GM12878 (cell line): ENCODE measurements around the gene SNX21. TPM values are rescaled to one million over a fixed set of nuclear protein-coding genes. Genes with fewer than 3 reads are reported as not detected.

Experiments used
- ATAC-seq: fragments of 200-7000 bp; cut with Tn5 transposase; 3 replicates; pipeline ENCODE4 v1.9.1; 2020; ENCODE audit warnings: mild to moderate bottlenecking, moderate library complexity
- BruUV-seq: library from RNA; stranded (reverse); fragments of 400-500 nt; replicated peaks from 2 replicates; lab custom pipeline; 2021; lab: Mats Ljungman, UMichigan
- CTCF ChIA-PET: fragments of 300-600 bp; sonication (Branson Sonifier 250); formaldehyde crosslinking; extraction: SDS; loops from one replicate; lab custom pipeline; 2021; ENCODE audit warnings: inconsistent platforms; lab: Yijun Ruan, JAX
- POLR2A ChIA-PET: fragments of 350-600 bp; formaldehyde crosslinking; extraction: SDS; loops from one replicate; lab custom pipeline; 2021; ENCODE audit warnings: inconsistent platforms; lab: Charles Lee
- RAD21 ChIA-PET: fragments of 300-600 bp; sonication (Branson Sonifier 250); formaldehyde crosslinking; loops from one replicate; lab custom pipeline; 2023; ENCODE audit warnings: antibody characterized with exemption; ENCODE audit not compliant: unreplicated experiment; lab: Charles Lee
- SMC1A ChIA-PET: fragments of 300-600 bp; sonication (Branson Sonifier 250); formaldehyde crosslinking; loops from one replicate; lab custom pipeline; 2023; ENCODE audit not compliant: unreplicated experiment, uncharacterized antibody; lab: Charles Lee
- DNase-seq: peaks from one replicate; pipeline ENCODE4 v3.0.0-alpha.2; 2011; ENCODE audit warnings: low read depth, low spot score
- FAIRE-seq: peaks from 3 replicates; lab custom pipeline; 2011; peaks lifted over from hg19 to GRCh38; lab: Jason Lieb, UNC
- H2AFZ ChIP-seq: 2 replicates; pipeline ENCODE4 v1.6.0; 2011; ENCODE audit warnings: low read depth, low read length, control low read depth; ENCODE audit not compliant: control insufficient read depth
- H3K27ac ChIP-seq: 2 replicates; pipeline ENCODE4 v1.5.1; 2011; ENCODE audit warnings: control low read depth; ENCODE audit not compliant: control insufficient read depth, insufficient read depth
- H3K27me3 ChIP-seq, 2 experiments: replicated peaks in 1 of 2; 2 replicates each; pipeline versions ENCODE4 v1.6.0 to v1.6.1; 2011; ENCODE audit warnings: low read length in 1 of 2; ENCODE audit not compliant: control insufficient read depth in 2 of 2, insufficient read depth in 2 of 2
- H3K36me3 ChIP-seq, 2 experiments: 2 replicates each; pipeline ENCODE4 v1.5.1; 2011; ENCODE audit warnings: low read length in 1 of 2; ENCODE audit not compliant: control insufficient read depth in 2 of 2, insufficient read depth in 2 of 2
- H3K4me1 ChIP-seq: 2 replicates; pipeline ENCODE4 v1.6.1; 2011; ENCODE audit warnings: mild to moderate bottlenecking, low read length, moderate library complexity, mixed read lengths; ENCODE audit not compliant: control insufficient read depth, insufficient read depth
- H3K4me2 ChIP-seq: 2 replicates; pipeline ENCODE4 v1.6.0; 2011; ENCODE audit warnings: control low read depth; ENCODE audit not compliant: control insufficient read depth, insufficient read depth
- H3K4me3 ChIP-seq: fragments of 200-600 bp; sonication (generic); 2 replicates; pipeline ENCODE4 v1.5.1; 2016
- H3K79me2 ChIP-seq: 2 replicates; pipeline ENCODE4 v1.6.0; 2011; ENCODE audit warnings: low read length; ENCODE audit not compliant: control insufficient read depth, insufficient read depth
- H3K9ac ChIP-seq: 2 replicates; pipeline ENCODE4 v1.8.0; 2011; ENCODE audit warnings: low read length, control low read depth, mixed read lengths; ENCODE audit not compliant: control insufficient read depth, insufficient read depth
- H3K9me3 ChIP-seq: replicated peaks from 3 replicates; pipeline ENCODE4 v1.5.1; 2011; ENCODE audit warnings: mild to moderate bottlenecking, low read length; ENCODE audit not compliant: control insufficient read depth, insufficient read depth
- H4K20me1 ChIP-seq: 2 replicates; pipeline ENCODE4 v1.6.0; 2011; ENCODE audit not compliant: control insufficient read depth, insufficient read depth
- CBX3 ChIP-seq: fragments of 200-600 bp; sonication (generic); IDR thresholded peaks from 2 replicates; pipeline ENCODE4 v1.6.1; 2016; ENCODE audit warnings: low read depth, borderline replicate concordance
- FOXM1 ChIP-seq: IDR thresholded peaks from 2 replicates; pipeline ENCODE4 v1.6.1; 2012; ENCODE audit warnings: low read depth, mild to moderate bottlenecking, inconsistent platforms, low read length, moderate library complexity
- GATAD2B ChIP-seq: fragments of 450-650 bp; conservative IDR thresholded peaks from 2 replicates; pipeline ENCODE4 v1.6.1; 2017; ENCODE audit warnings: low read depth, mild to moderate bottlenecking, moderate library complexity
- PAX8 ChIP-seq: fragments of 450-650 bp; IDR thresholded peaks from 2 replicates; pipeline ENCODE4 v1.6.1; 2017; ENCODE audit warnings: mild to moderate bottlenecking, moderate library complexity
- RAD51 ChIP-seq: fragments of 450-650 bp; IDR thresholded peaks from 2 replicates; pipeline ENCODE4 v1.6.1; 2016; ENCODE audit warnings: moderate library complexity, mild to moderate bottlenecking, inconsistent platforms
- RB1 ChIP-seq: fragments of 450-650 bp; formaldehyde crosslinking; IDR thresholded peaks from 2 replicates; pipeline ENCODE4 v1.6.1; 2017; ENCODE audit warnings: mild to moderate bottlenecking, borderline replicate concordance
- SP1 ChIP-seq: IDR thresholded peaks from one replicate; pipeline ENCODE4 v1.6.1; 2011; ENCODE audit warnings: low read depth, low read length
- SUPT20H ChIP-seq: IDR thresholded peaks from 2 replicates; pipeline ENCODE4 v1.6.1; 2011; ENCODE audit warnings: low read depth, mild to moderate bottlenecking, low read length, moderate library complexity, borderline replicate concordance; ENCODE audit not compliant: control insufficient read depth
- YBX1 ChIP-seq: fragments of 450-650 bp; IDR thresholded peaks from 2 replicates; pipeline ENCODE4 v1.6.1; 2016; ENCODE audit warnings: antibody characterized with exemption
- ZNF274 ChIP-seq: IDR thresholded peaks from one replicate; pipeline ENCODE4 v1.8.0; 2011; ENCODE audit not compliant: insufficient read length, insufficient read depth
- ZSCAN29 ChIP-seq: fragments of 450-650 bp; IDR thresholded peaks from 2 replicates; pipeline ENCODE4 v1.6.1; 2017; ENCODE audit warnings: mild to moderate bottlenecking, moderate library complexity
- WGBS: methylation state at CpG from one replicate; pipeline ENCODE4 v1.1.6; 2016; ENCODE audit warnings: low lambda C conversion rate; ENCODE audit not compliant: insufficient replicate concordance, insufficient coverage; ENCODE audit errors: missing lambda C conversion rate; 5-methylcytosine and 5-hydroxymethylcytosine counted together
- in situ Hi-C: fragments of 300-500 bp; cut with MboI; formaldehyde crosslinking; loops from 9 replicates; pipeline ENCODE4 v1.14.3; 2018; ENCODE audit warnings: mixed read lengths
- intact Hi-C: fragments of 100-400 bp; cut with micrococcal nuclease; formaldehyde crosslinking; loops from one replicate; pipeline ENCODE4 v1.14.2; 2022; ENCODE audit not compliant: unreplicated experiment
- polyA plus RNA-seq, 11 experiments: library from polyadenylated mRNA; depleted of rRNA in 4 of 11; unstranded in 6 of 11; stranded (reverse) in 5 of 11; fragments of >200 nt; fragmentation: Nextera tagmentation in 4 of 11; fragmentation: Illumina TruSeq in 1 of 11; extraction: Ambion mirVana in 4 of 11; extraction: Trizol in 1 of 11; gene quantifications; 1 replicate in 1 of 11; 2 replicates in 10 of 11; pipeline versions ENCODE4 v1.2.1 to v1.2.3, GENCODE V29; 2011 to 2016; ENCODE audit warnings: inconsistent platforms in 2 of 11, missing spikeins in 2 of 11, low read depth in 1 of 11
- total RNA-seq, 4 experiments: library from RNA; depleted of rRNA in 3 of 4; stranded (reverse); fragments of >200 nt in 3 of 4; fragmentation: Illumina TruSeq in 1 of 4; extraction: Trizol in 1 of 4; gene quantifications; 2 replicates each; pipeline versions ENCODE4 v1.2.1 to v1.2.3, GENCODE V29; 2013 to 2021
- TF ChIP-seq, protein P1 (sequence below): IDR thresholded peaks from 2 replicates; pipeline ENCODE4 v1.6.1; 2012; ENCODE audit warnings: low read depth, low read length, improper control_type of control experiment
- TF ChIP-seq, protein P2 (sequence below): IDR thresholded peaks from 2 replicates; pipeline ENCODE4 v1.6.1; 2012; ENCODE audit warnings: improper control_type of control experiment, low read depth, low read length; ENCODE audit not compliant: insufficient replicate concordance
- TF ChIP-seq, protein P3 (sequence below): fragments of 450-650 bp; IDR thresholded peaks from 2 replicates; pipeline ENCODE4 v1.6.1; 2016; ENCODE audit warnings: mild to moderate bottlenecking, moderate library complexity, borderline replicate concordance
- TF ChIP-seq, protein P4 (sequence below): fragments of 450-650 bp; IDR thresholded peaks from 2 replicates; pipeline ENCODE4 v1.6.1; 2017; ENCODE audit warnings: low read depth, mild to moderate bottlenecking, moderate library complexity

SNX21 gene
- total and polyA plus RNA-seq, 10 of the 15 experiments (the other 5 are each of a cell fraction or from before 2014, with no cell fraction given): 0.10 to 1.4 (median 0.57) TPM

DNA sequence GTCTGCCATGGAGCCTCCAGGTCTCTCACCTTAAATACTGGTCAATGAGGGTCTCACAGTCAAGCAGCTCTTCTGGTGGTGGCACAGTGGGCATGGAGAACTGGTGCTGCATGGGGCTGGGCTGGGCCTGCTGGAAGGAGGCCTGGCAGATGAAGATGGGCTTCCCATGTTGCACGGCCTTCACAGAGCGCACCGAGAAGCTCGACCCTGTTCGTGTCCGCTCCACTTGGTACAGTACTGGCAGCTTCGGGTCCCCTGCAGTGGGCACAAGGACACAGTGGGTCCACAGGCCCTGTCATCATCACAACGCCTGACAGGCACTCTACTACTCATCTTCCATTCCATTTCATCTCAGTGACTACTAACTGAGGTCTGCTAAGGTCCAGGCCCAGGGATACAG, 14.8 kb downstream of the SNX21 start:
- TF ChIP-seq, protein P1, sequence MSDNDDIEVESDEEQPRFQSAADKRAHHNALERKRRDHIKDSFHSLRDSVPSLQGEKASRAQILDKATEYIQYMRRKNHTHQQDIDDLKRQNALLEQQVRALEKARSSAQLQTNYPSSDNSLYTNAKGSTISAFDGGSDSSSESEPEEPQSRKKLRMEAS: no peak
- TF ChIP-seq ZSCAN29 (no peak), CBX3 (no peak), PAX8 (no peak), RAD51 (no peak), GATAD2B (no peak), YBX1 (no peak), RB1 (no peak), SP1 (no peak), ZNF274 (no peak), SUPT20H (no peak), FOXM1 (no peak)
- TF ChIP-seq, protein P2, sequence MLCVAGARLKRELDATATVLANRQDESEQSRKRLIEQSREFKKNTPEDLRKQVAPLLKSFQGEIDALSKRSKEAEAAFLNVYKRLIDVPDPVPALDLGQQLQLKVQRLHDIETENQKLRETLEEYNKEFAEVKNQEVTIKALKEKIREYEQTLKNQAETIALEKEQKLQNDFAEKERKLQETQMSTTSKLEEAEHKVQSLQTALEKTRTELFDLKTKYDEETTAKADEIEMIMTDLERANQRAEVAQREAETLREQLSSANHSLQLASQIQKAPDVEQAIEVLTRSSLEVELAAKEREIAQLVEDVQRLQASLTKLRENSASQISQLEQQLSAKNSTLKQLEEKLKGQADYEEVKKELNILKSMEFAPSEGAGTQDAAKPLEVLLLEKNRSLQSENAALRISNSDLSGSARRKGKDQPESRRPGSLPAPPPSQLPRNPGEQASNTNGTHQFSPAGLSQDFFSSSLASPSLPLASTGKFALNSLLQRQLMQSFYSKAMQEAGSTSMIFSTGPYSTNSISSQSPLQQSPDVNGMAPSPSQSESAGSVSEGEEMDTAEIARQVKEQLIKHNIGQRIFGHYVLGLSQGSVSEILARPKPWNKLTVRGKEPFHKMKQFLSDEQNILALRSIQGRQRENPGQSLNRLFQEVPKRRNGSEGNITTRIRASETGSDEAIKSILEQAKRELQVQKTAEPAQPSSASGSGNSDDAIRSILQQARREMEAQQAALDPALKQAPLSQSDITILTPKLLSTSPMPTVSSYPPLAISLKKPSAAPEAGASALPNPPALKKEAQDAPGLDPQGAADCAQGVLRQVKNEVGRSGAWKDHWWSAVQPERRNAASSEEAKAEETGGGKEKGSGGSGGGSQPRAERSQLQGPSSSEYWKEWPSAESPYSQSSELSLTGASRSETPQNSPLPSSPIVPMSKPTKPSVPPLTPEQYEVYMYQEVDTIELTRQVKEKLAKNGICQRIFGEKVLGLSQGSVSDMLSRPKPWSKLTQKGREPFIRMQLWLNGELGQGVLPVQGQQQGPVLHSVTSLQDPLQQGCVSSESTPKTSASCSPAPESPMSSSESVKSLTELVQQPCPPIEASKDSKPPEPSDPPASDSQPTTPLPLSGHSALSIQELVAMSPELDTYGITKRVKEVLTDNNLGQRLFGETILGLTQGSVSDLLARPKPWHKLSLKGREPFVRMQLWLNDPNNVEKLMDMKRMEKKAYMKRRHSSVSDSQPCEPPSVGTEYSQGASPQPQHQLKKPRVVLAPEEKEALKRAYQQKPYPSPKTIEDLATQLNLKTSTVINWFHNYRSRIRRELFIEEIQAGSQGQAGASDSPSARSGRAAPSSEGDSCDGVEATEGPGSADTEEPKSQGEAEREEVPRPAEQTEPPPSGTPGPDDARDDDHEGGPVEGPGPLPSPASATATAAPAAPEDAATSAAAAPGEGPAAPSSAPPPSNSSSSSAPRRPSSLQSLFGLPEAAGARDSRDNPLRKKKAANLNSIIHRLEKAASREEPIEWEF: no peak
- TF ChIP-seq, protein P3, sequence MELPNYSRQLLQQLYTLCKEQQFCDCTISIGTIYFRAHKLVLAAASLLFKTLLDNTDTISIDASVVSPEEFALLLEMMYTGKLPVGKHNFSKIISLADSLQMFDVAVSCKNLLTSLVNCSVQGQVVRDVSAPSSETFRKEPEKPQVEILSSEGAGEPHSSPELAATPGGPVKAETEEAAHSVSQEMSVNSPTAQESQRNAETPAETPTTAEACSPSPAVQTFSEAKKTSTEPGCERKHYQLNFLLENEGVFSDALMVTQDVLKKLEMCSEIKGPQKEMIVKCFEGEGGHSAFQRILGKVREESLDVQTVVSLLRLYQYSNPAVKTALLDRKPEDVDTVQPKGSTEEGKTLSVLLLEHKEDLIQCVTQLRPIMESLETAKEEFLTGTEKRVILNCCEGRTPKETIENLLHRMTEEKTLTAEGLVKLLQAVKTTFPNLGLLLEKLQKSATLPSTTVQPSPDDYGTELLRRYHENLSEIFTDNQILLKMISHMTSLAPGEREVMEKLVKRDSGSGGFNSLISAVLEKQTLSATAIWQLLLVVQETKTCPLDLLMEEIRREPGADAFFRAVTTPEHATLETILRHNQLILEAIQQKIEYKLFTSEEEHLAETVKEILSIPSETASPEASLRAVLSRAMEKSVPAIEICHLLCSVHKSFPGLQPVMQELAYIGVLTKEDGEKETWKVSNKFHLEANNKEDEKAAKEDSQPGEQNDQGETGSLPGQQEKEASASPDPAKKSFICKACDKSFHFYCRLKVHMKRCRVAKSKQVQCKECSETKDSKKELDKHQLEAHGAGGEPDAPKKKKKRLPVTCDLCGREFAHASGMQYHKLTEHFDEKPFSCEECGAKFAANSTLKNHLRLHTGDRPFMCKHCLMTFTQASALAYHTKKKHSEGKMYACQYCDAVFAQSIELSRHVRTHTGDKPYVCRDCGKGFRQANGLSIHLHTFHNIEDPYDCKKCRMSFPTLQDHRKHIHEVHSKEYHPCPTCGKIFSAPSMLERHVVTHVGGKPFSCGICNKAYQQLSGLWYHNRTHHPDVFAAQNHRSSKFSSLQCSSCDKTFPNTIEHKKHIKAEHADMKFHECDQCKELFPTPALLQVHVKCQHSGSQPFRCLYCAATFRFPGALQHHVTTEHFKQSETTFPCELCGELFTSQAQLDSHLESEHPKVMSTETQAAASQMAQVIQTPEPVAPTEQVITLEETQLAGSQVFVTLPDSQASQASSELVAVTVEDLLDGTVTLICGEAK: no peak
- TF ChIP-seq, protein P4, sequence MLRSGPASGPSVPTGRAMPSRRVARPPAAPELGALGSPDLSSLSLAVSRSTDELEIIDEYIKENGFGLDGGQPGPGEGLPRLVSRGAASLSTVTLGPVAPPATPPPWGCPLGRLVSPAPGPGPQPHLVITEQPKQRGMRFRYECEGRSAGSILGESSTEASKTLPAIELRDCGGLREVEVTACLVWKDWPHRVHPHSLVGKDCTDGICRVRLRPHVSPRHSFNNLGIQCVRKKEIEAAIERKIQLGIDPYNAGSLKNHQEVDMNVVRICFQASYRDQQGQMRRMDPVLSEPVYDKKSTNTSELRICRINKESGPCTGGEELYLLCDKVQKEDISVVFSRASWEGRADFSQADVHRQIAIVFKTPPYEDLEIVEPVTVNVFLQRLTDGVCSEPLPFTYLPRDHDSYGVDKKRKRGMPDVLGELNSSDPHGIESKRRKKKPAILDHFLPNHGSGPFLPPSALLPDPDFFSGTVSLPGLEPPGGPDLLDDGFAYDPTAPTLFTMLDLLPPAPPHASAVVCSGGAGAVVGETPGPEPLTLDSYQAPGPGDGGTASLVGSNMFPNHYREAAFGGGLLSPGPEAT: no peak
- ChIA-PET CTCF (no interaction called here), SMC1A (no interaction called here), POLR2A (no interaction called here), RAD21 (no interaction called here)
- H3K27me3 ChIP-seq: no peaks in the 10 kb centered on the region
- DNase-seq: no peak
- H3K4me1 ChIP-seq: no peaks in the 10 kb centered on the region
- intact Hi-C loops: no loop called here
- no peaks in the 10 kb centered on the region for H3K79me2 ChIP-seq
- H4K20me1 ChIP-seq: no peaks in the 10 kb centered on the region
- BruUV-seq: no TSS peak
- no peaks in the 10 kb centered on the region for H3K9me3 ChIP-seq
- no peak overlapping the region for H3K9ac ChIP-seq
- FAIRE-seq: no peak
- no peak overlapping the region for H3K27ac ChIP-seq
- in situ Hi-C loops: no loop called here
- no peak overlapping the region for H3K4me3 ChIP-seq
- peaks cover 2% of the 10 kb centered on the region in 2 experiments; a peak in 3 of 4 replicates for H3K36me3 ChIP-seq
- ATAC-seq: no peak
- no peak overlapping the region for H3K4me2 ChIP-seq
- no peak overlapping the region for H2AFZ ChIP-seq
- WGBS: 98% methylated on average over 8 of the region's 8 CpGs
